GM23338 (cell line): ENCODE data around the gene RGL3. TPM values are rescaled to one million over a fixed set of nuclear protein-coding genes. Genes with fewer than 3 reads are reported as not detected.

Source experiments
- ATAC-seq: fragments of 200-7000 bp; cut with Tn5 transposase; 3 replicates; pipeline ENCODE4 v1.9.1; 2020
- DNase-seq: peaks from one replicate; pipeline ENCODE4 v3.0.0-alpha.2; 2015; ENCODE audit warnings: low spot score
- H2AFZ ChIP-seq: fragments of 200-600 bp; sonication (generic); 2 replicates; pipeline ENCODE4 v1.8.0; 2016; ENCODE audit warnings: antibody characterized with exemption, mild to moderate bottlenecking, moderate library complexity
- H3F3A ChIP-seq: fragments of 200-600 bp; sonication (generic); replicated peaks from 2 replicates; pipeline ENCODE4 v1.8.0; 2017; ENCODE audit warnings: antibody characterized with exemption, mixed run types, low read depth
- H3K27ac ChIP-seq: fragments of 200-600 bp; sonication (generic); 2 replicates; pipeline ENCODE4 v1.6.1; 2016; ENCODE audit warnings: low read depth
- H3K27me3 ChIP-seq: fragments of 200-600 bp; sonication (generic); 2 replicates; pipeline ENCODE4 v1.8.0; 2016; ENCODE audit warnings: mild to moderate bottlenecking, mixed run types, moderate library complexity; ENCODE audit not compliant: insufficient read depth
- H3K36me3 ChIP-seq: fragments of 200-600 bp; sonication (generic); 2 replicates; pipeline ENCODE4 v1.8.0; 2016; ENCODE audit warnings: mild to moderate bottlenecking; ENCODE audit not compliant: insufficient read depth
- H3K4me1 ChIP-seq: fragments of 200-600 bp; sonication (generic); 2 replicates; pipeline ENCODE4 v1.8.0; 2016; ENCODE audit warnings: mild to moderate bottlenecking, moderate library complexity; ENCODE audit not compliant: insufficient read depth
- H3K4me2 ChIP-seq: fragments of 200-600 bp; sonication (generic); 2 replicates; pipeline ENCODE4 v1.7.1; 2017; ENCODE audit warnings: mixed run types
- H3K4me3 ChIP-seq: fragments of 200-600 bp; sonication (generic); 2 replicates; pipeline ENCODE4 v1.6.1; 2016; ENCODE audit warnings: mixed run types
- H3K79me2 ChIP-seq: fragments of 200-600 bp; sonication (generic); replicated peaks from 2 replicates; pipeline ENCODE4 v1.8.0; 2017; ENCODE audit warnings: mild to moderate bottlenecking; ENCODE audit not compliant: insufficient read depth
- H3K9me2 ChIP-seq: fragments of 200-600 bp; sonication (generic); 2 replicates; pipeline ENCODE4 v1.8.0; 2017; ENCODE audit not compliant: insufficient read depth
- H4K20me1 ChIP-seq: fragments of 200-600 bp; sonication (generic); replicated peaks from 2 replicates; pipeline ENCODE4 v1.8.0; 2017; ENCODE audit warnings: mild to moderate bottlenecking; ENCODE audit not compliant: insufficient read depth
- H3K27ac Mint-ChIP-seq: 2 replicates; pipeline ENCODE4 v1.8.0; 2020; ENCODE audit warnings: inconsistent platforms, mild to moderate bottlenecking, moderate library complexity, mixed read lengths
- H3K27me3 Mint-ChIP-seq: 3 replicates; pipeline ENCODE4 v1.8.0; 2022; ENCODE audit warnings: low read depth, mild to moderate bottlenecking, moderate library complexity, mixed read lengths, inconsistent platforms; ENCODE audit not compliant: insufficient read depth, poor library complexity
- H3K36me3 Mint-ChIP-seq: 3 replicates; pipeline ENCODE4 v1.8.0; 2021; ENCODE audit warnings: low read depth, mild to moderate bottlenecking, inconsistent platforms, moderate library complexity, mixed read lengths
- H3K4me1 Mint-ChIP-seq: 3 replicates; pipeline ENCODE4 v1.8.0; 2020; ENCODE audit warnings: mild to moderate bottlenecking, inconsistent platforms, mixed read lengths
- H3K4me3 Mint-ChIP-seq: 3 replicates; pipeline ENCODE4 v1.8.0; 2021; ENCODE audit warnings: moderate library complexity, mild to moderate bottlenecking, inconsistent platforms, mixed read lengths
- H3K9me3 Mint-ChIP-seq: 3 replicates; pipeline ENCODE4 v1.8.0; 2020; ENCODE audit warnings: moderate library complexity, mild to moderate bottlenecking, inconsistent platforms, mixed read lengths
- CREB1 ChIP-seq: fragments of 250-450 bp; sonication (Bioruptor Pico); IDR thresholded peaks from 2 replicates; pipeline ENCODE4 v1.5.0; 2020; ENCODE audit warnings: low read depth, mild to moderate bottlenecking, moderate library complexity
- EZH2 ChIP-seq: fragments of 200-600 bp; sonication (generic); IDR thresholded peaks from one replicate; pipeline ENCODE4 v1.8.0; 2017; ENCODE audit warnings: antibody characterized with exemption, mild to moderate bottlenecking, low read depth; ENCODE audit not compliant: unreplicated experiment
- EZH2phosphoT487 ChIP-seq: fragments of 200-600 bp; sonication (generic); IDR thresholded peaks from one replicate; pipeline ENCODE4 v1.8.1; 2018; ENCODE audit warnings: antibody characterized with exemption; ENCODE audit not compliant: unreplicated experiment
- JUNB ChIP-seq: IDR thresholded peaks from one replicate; pipeline ENCODE4 v1.6.1; 2016; ENCODE audit warnings: antibody characterized with exemption; ENCODE audit not compliant: unreplicated experiment
- NANOG ChIP-seq: IDR thresholded peaks from 2 replicates; pipeline ENCODE4 v1.6.1; 2016; ENCODE audit warnings: antibody characterized with exemption, borderline replicate concordance
- POLR2AphosphoS5 ChIP-seq: IDR thresholded peaks from 2 replicates; pipeline ENCODE4 v1.6.1; 2016; ENCODE audit warnings: antibody characterized with exemption, low read depth
- STAT1 ChIP-seq: IDR thresholded peaks from one replicate; pipeline ENCODE4 v1.6.1; 2016; ENCODE audit warnings: antibody characterized with exemption; ENCODE audit not compliant: unreplicated experiment
- ZNF114 ChIP-seq: fragments of 250-450 bp; sonication (Bioruptor Pico); IDR thresholded peaks from 2 replicates; pipeline ENCODE4 v1.5.0; 2020; ENCODE audit warnings: mild to moderate bottlenecking, moderate library complexity
- ZNF331 ChIP-seq: fragments of 250-450 bp; sonication (Bioruptor Pico); IDR thresholded peaks from 2 replicates; pipeline ENCODE4 v1.5.0; 2020; ENCODE audit warnings: low read depth, mild to moderate bottlenecking, moderate library complexity
- polyA plus RNA-seq: library from polyadenylated mRNA; unstranded; fragments of >200 nt; fragmentation: Nextera tagmentation; extraction: Ambion mirVana; gene quantifications from 2 replicates; pipeline ENCODE4 v1.2.1, GENCODE V29; 2016
- total RNA-seq: library from RNA; depleted of rRNA; stranded (reverse); fragments of >200 nt; shearing (Covaris generic); gene quantifications from 2 replicates; pipeline ENCODE4 v1.2.3, GENCODE V29; 2014
- TF ChIP-seq, protein P1 (sequence below): IDR thresholded peaks from 2 replicates; pipeline ENCODE4 v1.6.1; 2016; ENCODE audit warnings: antibody characterized with exemption
- TF ChIP-seq, protein P2 (sequence below): IDR thresholded peaks from one replicate; pipeline ENCODE4 v1.6.1; 2018; ENCODE audit warnings: antibody characterized with exemption; ENCODE audit not compliant: unreplicated experiment
- TF ChIP-seq, protein P3 (sequence below), 2 experiments: fragments of 200-600 bp in 1 of 2; sonication (generic) in 1 of 2; conservative IDR thresholded peaks; 2 replicates each; pipeline versions ENCODE4 v1.5.1 to v1.6.1; 2016 to 2017; ENCODE audit warnings: antibody characterized with exemption in 2 of 2, low read depth in 2 of 2, mild to moderate bottlenecking in 2 of 2, moderate library complexity in 1 of 2

RGL3 gene
- total and polyA plus RNA-seq, 2 experiments from 2014 or later, result 48.8 to 49.4 TPM

DNA sequence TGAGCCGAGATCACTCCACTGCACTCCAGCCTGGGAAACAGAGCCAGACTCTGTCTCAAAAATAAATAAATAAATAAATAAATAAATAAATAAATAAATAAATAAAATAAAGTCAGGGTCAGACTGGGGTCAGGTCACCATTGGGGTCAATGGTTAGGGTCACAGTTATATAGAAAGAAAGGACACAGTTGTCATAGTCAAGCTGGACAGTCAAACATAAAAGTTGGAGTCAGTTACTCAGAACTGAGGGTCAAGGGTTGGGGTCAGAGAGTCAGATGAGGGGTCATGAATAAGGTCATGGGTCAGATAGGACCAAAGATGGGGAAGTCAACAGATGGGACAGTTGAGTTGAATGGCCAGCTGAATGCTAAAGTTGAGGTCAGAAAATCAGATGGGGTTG lies 18.3 kb downstream of the RGL3 start (continued):
- TF ChIP-seq EZH2phosphoT487 (no peak), ZNF331 (CRISPR knock-in tag) (no peak), JUNB (no peak), STAT1 (no peak)
- TF ChIP-seq, protein P1, sequence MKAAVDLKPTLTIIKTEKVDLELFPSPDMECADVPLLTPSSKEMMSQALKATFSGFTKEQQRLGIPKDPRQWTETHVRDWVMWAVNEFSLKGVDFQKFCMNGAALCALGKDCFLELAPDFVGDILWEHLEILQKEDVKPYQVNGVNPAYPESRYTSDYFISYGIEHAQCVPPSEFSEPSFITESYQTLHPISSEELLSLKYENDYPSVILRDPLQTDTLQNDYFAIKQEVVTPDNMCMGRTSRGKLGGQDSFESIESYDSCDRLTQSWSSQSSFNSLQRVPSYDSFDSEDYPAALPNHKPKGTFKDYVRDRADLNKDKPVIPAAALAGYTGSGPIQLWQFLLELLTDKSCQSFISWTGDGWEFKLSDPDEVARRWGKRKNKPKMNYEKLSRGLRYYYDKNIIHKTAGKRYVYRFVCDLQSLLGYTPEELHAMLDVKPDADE, result no peak
- TF ChIP-seq, protein P2, sequence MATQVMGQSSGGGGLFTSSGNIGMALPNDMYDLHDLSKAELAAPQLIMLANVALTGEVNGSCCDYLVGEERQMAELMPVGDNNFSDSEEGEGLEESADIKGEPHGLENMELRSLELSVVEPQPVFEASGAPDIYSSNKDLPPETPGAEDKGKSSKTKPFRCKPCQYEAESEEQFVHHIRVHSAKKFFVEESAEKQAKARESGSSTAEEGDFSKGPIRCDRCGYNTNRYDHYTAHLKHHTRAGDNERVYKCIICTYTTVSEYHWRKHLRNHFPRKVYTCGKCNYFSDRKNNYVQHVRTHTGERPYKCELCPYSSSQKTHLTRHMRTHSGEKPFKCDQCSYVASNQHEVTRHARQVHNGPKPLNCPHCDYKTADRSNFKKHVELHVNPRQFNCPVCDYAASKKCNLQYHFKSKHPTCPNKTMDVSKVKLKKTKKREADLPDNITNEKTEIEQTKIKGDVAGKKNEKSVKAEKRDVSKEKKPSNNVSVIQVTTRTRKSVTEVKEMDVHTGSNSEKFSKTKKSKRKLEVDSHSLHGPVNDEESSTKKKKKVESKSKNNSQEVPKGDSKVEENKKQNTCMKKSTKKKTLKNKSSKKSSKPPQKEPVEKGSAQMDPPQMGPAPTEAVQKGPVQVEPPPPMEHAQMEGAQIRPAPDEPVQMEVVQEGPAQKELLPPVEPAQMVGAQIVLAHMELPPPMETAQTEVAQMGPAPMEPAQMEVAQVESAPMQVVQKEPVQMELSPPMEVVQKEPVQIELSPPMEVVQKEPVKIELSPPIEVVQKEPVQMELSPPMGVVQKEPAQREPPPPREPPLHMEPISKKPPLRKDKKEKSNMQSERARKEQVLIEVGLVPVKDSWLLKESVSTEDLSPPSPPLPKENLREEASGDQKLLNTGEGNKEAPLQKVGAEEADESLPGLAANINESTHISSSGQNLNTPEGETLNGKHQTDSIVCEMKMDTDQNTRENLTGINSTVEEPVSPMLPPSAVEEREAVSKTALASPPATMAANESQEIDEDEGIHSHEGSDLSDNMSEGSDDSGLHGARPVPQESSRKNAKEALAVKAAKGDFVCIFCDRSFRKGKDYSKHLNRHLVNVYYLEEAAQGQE, result no peak

DNA sequence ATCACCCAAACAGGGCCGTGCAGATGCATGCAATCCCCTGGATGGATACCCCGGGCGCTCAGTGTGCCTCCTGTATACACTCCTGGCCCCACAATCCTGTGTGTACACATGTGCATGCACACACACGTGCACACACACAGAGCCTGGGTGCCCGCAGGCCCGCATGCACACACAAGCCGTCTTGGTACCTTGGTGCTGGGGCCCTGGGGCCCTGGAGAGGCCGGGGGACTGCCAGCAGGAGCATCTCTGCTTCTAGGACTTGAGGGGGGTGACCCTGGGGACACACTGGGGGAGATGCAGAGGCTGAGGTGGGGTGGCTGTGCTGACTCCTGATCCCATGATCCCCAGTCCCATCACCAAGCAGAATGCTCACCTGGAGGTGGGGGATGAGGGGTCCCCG lies 19.4 kb downstream of the RGL3 start:
- Mint-ChIP-seq H3K4me1 (peaks cover 5% of the 10 kb centered on the region), H3K27ac (no peak overlapping the region), H3K27me3 (peaks cover 11% of the 10 kb centered on the region), H3K36me3 (peaks cover 46% of the 10 kb centered on the region), H3K9me3 (no peaks in the 10 kb centered on the region), H3K4me3 (no peak overlapping the region)
- no peak for DNase-seq
- Histone ChIP-seq H3K27me3 (no peaks in the 10 kb centered on the region), H3K4me3 (no peak overlapping the region), H3K36me3 (no peaks in the 10 kb centered on the region; the same call in 1 of the 2 replicates), H3K27ac (no peak overlapping the region), H3K4me2 (no peak overlapping the region), H2AFZ (no peak overlapping the region), H3K4me1 (0 out of 2 replicates have a peak, but pooled peaks cover 6% of the 10 kb centered on the region), H3K79me2 (no peaks in the 10 kb centered on the region), H3K9me2 (no peaks in the 10 kb centered on the region), H4K20me1 (no peaks in the 10 kb centered on the region), H3F3A (peaks cover 6% of the 10 kb centered on the region; the same call in 1 of the 2 replicates)
- no peak for ATAC-seq
- TF ChIP-seq JUNB (no peak), STAT1 (no peak), POLR2AphosphoS5 (no peak), ZNF114 (no peak), EZH2 (no peak), NANOG (no peak), ZNF331 (CRISPR knock-in tag) (no peak), CREB1 (CRISPR knock-in tag) (no peak), EZH2phosphoT487 (no peak)
- TF ChIP-seq, protein P3, sequence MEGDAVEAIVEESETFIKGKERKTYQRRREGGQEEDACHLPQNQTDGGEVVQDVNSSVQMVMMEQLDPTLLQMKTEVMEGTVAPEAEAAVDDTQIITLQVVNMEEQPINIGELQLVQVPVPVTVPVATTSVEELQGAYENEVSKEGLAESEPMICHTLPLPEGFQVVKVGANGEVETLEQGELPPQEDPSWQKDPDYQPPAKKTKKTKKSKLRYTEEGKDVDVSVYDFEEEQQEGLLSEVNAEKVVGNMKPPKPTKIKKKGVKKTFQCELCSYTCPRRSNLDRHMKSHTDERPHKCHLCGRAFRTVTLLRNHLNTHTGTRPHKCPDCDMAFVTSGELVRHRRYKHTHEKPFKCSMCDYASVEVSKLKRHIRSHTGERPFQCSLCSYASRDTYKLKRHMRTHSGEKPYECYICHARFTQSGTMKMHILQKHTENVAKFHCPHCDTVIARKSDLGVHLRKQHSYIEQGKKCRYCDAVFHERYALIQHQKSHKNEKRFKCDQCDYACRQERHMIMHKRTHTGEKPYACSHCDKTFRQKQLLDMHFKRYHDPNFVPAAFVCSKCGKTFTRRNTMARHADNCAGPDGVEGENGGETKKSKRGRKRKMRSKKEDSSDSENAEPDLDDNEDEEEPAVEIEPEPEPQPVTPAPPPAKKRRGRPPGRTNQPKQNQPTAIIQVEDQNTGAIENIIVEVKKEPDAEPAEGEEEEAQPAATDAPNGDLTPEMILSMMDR (conservative IDR thresholded peaks at IDR 0.05; ENCODE audit: low read depth in 2 of 2), result no peak
- TF ChIP-seq, protein P2, result no peak
- TF ChIP-seq, protein P1, result no peak
